NB4 (cell line): Measurements from ENCODE around the gene KLK12.

Source experiments
- TF ChIP-seq, protein P1 (sequence below): IDR thresholded peaks from one replicate; pipeline ENCODE4 v1.5.1; 2012; ENCODE audit warnings: low read depth, low read length
- TF ChIP-seq, protein P2 (sequence below): IDR thresholded peaks from 2 replicates; pipeline ENCODE4 v1.6.1; 2011; ENCODE audit warnings: low read depth, low read length

DNA sequence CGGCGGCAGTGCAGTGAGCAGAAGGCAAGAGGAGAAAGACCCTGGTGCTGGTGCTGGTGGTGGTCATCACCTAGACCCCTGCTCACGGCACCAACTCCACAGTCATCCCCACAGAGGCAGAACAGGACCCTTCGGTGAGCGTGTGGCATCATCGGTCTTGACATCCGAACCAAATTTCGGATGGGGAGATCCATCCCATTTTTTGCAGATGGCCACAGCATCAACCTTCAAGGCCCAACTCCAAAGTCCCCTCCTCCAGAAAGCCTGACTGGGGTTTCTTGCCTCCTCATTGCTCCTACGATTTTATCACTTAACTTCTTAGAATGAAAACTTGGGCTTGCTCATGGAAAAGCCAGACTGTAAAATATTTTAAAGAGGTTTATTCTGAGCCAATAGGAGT lies 8.7 kb upstream of the KLK12 start:
- TF ChIP-seq, protein P1, sequence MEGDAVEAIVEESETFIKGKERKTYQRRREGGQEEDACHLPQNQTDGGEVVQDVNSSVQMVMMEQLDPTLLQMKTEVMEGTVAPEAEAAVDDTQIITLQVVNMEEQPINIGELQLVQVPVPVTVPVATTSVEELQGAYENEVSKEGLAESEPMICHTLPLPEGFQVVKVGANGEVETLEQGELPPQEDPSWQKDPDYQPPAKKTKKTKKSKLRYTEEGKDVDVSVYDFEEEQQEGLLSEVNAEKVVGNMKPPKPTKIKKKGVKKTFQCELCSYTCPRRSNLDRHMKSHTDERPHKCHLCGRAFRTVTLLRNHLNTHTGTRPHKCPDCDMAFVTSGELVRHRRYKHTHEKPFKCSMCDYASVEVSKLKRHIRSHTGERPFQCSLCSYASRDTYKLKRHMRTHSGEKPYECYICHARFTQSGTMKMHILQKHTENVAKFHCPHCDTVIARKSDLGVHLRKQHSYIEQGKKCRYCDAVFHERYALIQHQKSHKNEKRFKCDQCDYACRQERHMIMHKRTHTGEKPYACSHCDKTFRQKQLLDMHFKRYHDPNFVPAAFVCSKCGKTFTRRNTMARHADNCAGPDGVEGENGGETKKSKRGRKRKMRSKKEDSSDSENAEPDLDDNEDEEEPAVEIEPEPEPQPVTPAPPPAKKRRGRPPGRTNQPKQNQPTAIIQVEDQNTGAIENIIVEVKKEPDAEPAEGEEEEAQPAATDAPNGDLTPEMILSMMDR, result no peak
- TF ChIP-seq, protein P2, sequence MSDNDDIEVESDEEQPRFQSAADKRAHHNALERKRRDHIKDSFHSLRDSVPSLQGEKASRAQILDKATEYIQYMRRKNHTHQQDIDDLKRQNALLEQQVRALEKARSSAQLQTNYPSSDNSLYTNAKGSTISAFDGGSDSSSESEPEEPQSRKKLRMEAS, result no peak
